Gastroesophageal sphincter (tissue), 3 donors: ENCODE results near the gene R3HCC1L.

Experiments
- CTCF ChIP-seq, 4 experiments: fragments of 200-600 bp in 2 of 4; fragments of 450-650 bp in 2 of 4; sonication (generic) in 1 of 4; IDR thresholded peaks; one replicate each; pipeline ENCODE4 v1.5.1; 2017 to 2019; ENCODE audit warnings: antibody characterized with exemption in 4 of 4, mild to moderate bottlenecking in 2 of 4, moderate library complexity in 2 of 4
- EP300 ChIP-seq: sonication (generic); formaldehyde crosslinking; IDR thresholded peaks from one replicate; pipeline ENCODE4 v1.6.1; 2017; ENCODE audit warnings: antibody characterized with exemption, mild to moderate bottlenecking
- POLR2AphosphoS5 ChIP-seq: sonication (generic); formaldehyde crosslinking; IDR thresholded peaks from one replicate; pipeline ENCODE4 v1.6.1; 2017; ENCODE audit warnings: antibody characterized with exemption

GRCh38 chr10:98213740-98214139 lies 79.3 kb downstream of the R3HCC1L start:
- TF ChIP-seq POLR2AphosphoS5 (no peak), CTCF (IDR thresholded peaks at IDR 0.05) (no peak), EP300 (no peak)
